GM12878 (cell line): ENCODE data around the gene BAG3. TPM values are rescaled to one million over a fixed set of nuclear protein-coding genes. Genes with fewer than 3 reads are reported as not detected.

Experiments used
- ATAC-seq: fragments of 200-7000 bp; cut with Tn5 transposase; 3 replicates; pipeline ENCODE4 v1.9.1; 2020; ENCODE audit warnings: mild to moderate bottlenecking, moderate library complexity
- BruUV-seq: library from RNA; stranded (reverse); fragments of 400-500 nt; replicated peaks from 2 replicates; lab custom pipeline; 2021; lab: Mats Ljungman, UMichigan
- CTCF ChIA-PET: fragments of 300-600 bp; sonication (Branson Sonifier 250); formaldehyde crosslinking; extraction: SDS; loops from one replicate; lab custom pipeline; 2021; ENCODE audit warnings: inconsistent platforms; lab: Yijun Ruan, JAX
- POLR2A ChIA-PET: fragments of 350-600 bp; formaldehyde crosslinking; extraction: SDS; loops from one replicate; lab custom pipeline; 2021; ENCODE audit warnings: inconsistent platforms; lab: Charles Lee
- RAD21 ChIA-PET: fragments of 300-600 bp; sonication (Branson Sonifier 250); formaldehyde crosslinking; loops from one replicate; lab custom pipeline; 2023; ENCODE audit warnings: antibody characterized with exemption; ENCODE audit not compliant: unreplicated experiment; lab: Charles Lee
- SMC1A ChIA-PET: fragments of 300-600 bp; sonication (Branson Sonifier 250); formaldehyde crosslinking; loops from one replicate; lab custom pipeline; 2023; ENCODE audit not compliant: unreplicated experiment, uncharacterized antibody; lab: Charles Lee
- DNase-seq: peaks from one replicate; pipeline ENCODE4 v3.0.0-alpha.2; 2011; ENCODE audit warnings: low read depth, low spot score
- FAIRE-seq: peaks from 3 replicates; lab custom pipeline; 2011; peaks lifted over from hg19 to GRCh38; lab: Jason Lieb, UNC
- H2AFZ ChIP-seq: 2 replicates; pipeline ENCODE4 v1.6.0; 2011; ENCODE audit warnings: low read depth, low read length, control low read depth; ENCODE audit not compliant: control insufficient read depth
- H3K27ac ChIP-seq: 2 replicates; pipeline ENCODE4 v1.5.1; 2011; ENCODE audit warnings: control low read depth; ENCODE audit not compliant: control insufficient read depth, insufficient read depth
- H3K27me3 ChIP-seq, 2 experiments: replicated peaks in 1 of 2; 2 replicates each; pipeline versions ENCODE4 v1.6.0 to v1.6.1; 2011; ENCODE audit warnings: low read length in 1 of 2; ENCODE audit not compliant: control insufficient read depth in 2 of 2, insufficient read depth in 2 of 2
- H3K36me3 ChIP-seq, 2 experiments: 2 replicates each; pipeline ENCODE4 v1.5.1; 2011; ENCODE audit warnings: low read length in 1 of 2; ENCODE audit not compliant: control insufficient read depth in 2 of 2, insufficient read depth in 2 of 2
- H3K4me1 ChIP-seq: 2 replicates; pipeline ENCODE4 v1.6.1; 2011; ENCODE audit warnings: mild to moderate bottlenecking, low read length, moderate library complexity, mixed read lengths; ENCODE audit not compliant: control insufficient read depth, insufficient read depth
- H3K4me2 ChIP-seq: 2 replicates; pipeline ENCODE4 v1.6.0; 2011; ENCODE audit warnings: control low read depth; ENCODE audit not compliant: control insufficient read depth, insufficient read depth
- H3K4me3 ChIP-seq: fragments of 200-600 bp; sonication (generic); 2 replicates; pipeline ENCODE4 v1.5.1; 2016
- H3K79me2 ChIP-seq: 2 replicates; pipeline ENCODE4 v1.6.0; 2011; ENCODE audit warnings: low read length; ENCODE audit not compliant: control insufficient read depth, insufficient read depth
- H3K9ac ChIP-seq: 2 replicates; pipeline ENCODE4 v1.8.0; 2011; ENCODE audit warnings: low read length, control low read depth, mixed read lengths; ENCODE audit not compliant: control insufficient read depth, insufficient read depth
- H3K9me3 ChIP-seq: replicated peaks from 3 replicates; pipeline ENCODE4 v1.5.1; 2011; ENCODE audit warnings: mild to moderate bottlenecking, low read length; ENCODE audit not compliant: control insufficient read depth, insufficient read depth
- H4K20me1 ChIP-seq: 2 replicates; pipeline ENCODE4 v1.6.0; 2011; ENCODE audit not compliant: control insufficient read depth, insufficient read depth
- ASH2L ChIP-seq: fragments of 300-600, 200-600 bp; sonication (generic); IDR thresholded peaks from 2 replicates; pipeline ENCODE4 v1.6.1; 2017; ENCODE audit warnings: low read depth, mild to moderate bottlenecking, borderline replicate concordance
- BACH1 ChIP-seq: fragments of 450-650 bp; IDR thresholded peaks from 2 replicates; pipeline ENCODE4 v1.6.1; 2017; ENCODE audit warnings: mild to moderate bottlenecking, borderline replicate concordance
- BCL11A ChIP-seq: IDR thresholded peaks from 2 replicates; pipeline ENCODE4 v1.6.1; 2011; ENCODE audit warnings: low read depth, low read length
- CBFB ChIP-seq: IDR thresholded peaks from 2 replicates; pipeline ENCODE4 v1.6.1; 2016; ENCODE audit warnings: antibody characterized with exemption, low read depth
- CHD1 ChIP-seq: IDR thresholded peaks from 2 replicates; pipeline ENCODE4 v1.6.1; 2012; ENCODE audit warnings: low read depth, low read length, improper control_type of control experiment
- CREB1 ChIP-seq: IDR thresholded peaks from 2 replicates; pipeline ENCODE4 v1.6.1; 2012; ENCODE audit warnings: low read depth, mild to moderate bottlenecking, inconsistent platforms
- FOS ChIP-seq: IDR thresholded peaks from 3 replicates; pipeline ENCODE4 v1.6.1; 2011; ENCODE audit warnings: borderline replicate concordance; ENCODE audit not compliant: insufficient read length; ENCODE audit errors: extremely low read depth
- HDAC6 ChIP-seq: fragments of 200-600 bp; sonication (generic); IDR thresholded peaks from one replicate; pipeline ENCODE4 v1.8.0; 2017; ENCODE audit warnings: antibody characterized with exemption; ENCODE audit not compliant: unreplicated experiment
- NFYB ChIP-seq: IDR thresholded peaks from 2 replicates; pipeline ENCODE4 v1.6.1; 2011; ENCODE audit warnings: low read depth, mild to moderate bottlenecking, low read length, improper control_type of control experiment, moderate library complexity; ENCODE audit not compliant: insufficient read depth
- SMAD1 ChIP-seq: fragments of 450-650 bp; IDR thresholded peaks from 2 replicates; pipeline ENCODE4 v1.6.1; 2018; ENCODE audit warnings: mild to moderate bottlenecking, low read depth; ENCODE audit not compliant: partially characterized antibody
- SUPT20H ChIP-seq: IDR thresholded peaks from 2 replicates; pipeline ENCODE4 v1.6.1; 2011; ENCODE audit warnings: low read depth, mild to moderate bottlenecking, low read length, moderate library complexity, borderline replicate concordance; ENCODE audit not compliant: control insufficient read depth
- ZSCAN29 ChIP-seq: fragments of 450-650 bp; IDR thresholded peaks from 2 replicates; pipeline ENCODE4 v1.6.1; 2017; ENCODE audit warnings: mild to moderate bottlenecking, moderate library complexity
- WGBS: methylation state at CpG from one replicate; pipeline ENCODE4 v1.1.6; 2016; ENCODE audit warnings: low lambda C conversion rate; ENCODE audit not compliant: insufficient replicate concordance, insufficient coverage; ENCODE audit errors: missing lambda C conversion rate; 5-methylcytosine and 5-hydroxymethylcytosine counted together
- in situ Hi-C: fragments of 300-500 bp; cut with MboI; formaldehyde crosslinking; loops from 9 replicates; pipeline ENCODE4 v1.14.3; 2018; ENCODE audit warnings: mixed read lengths
- intact Hi-C: fragments of 100-400 bp; cut with micrococcal nuclease; formaldehyde crosslinking; loops from one replicate; pipeline ENCODE4 v1.14.2; 2022; ENCODE audit not compliant: unreplicated experiment
- polyA plus RNA-seq, 11 experiments: library from polyadenylated mRNA; depleted of rRNA in 4 of 11; unstranded in 6 of 11; stranded (reverse) in 5 of 11; fragments of >200 nt; fragmentation: Nextera tagmentation in 4 of 11; fragmentation: Illumina TruSeq in 1 of 11; extraction: Ambion mirVana in 4 of 11; extraction: Trizol in 1 of 11; gene quantifications; 1 replicate in 1 of 11; 2 replicates in 10 of 11; pipeline versions ENCODE4 v1.2.1 to v1.2.3, GENCODE V29; 2011 to 2016; ENCODE audit warnings: inconsistent platforms in 2 of 11, missing spikeins in 2 of 11, low read depth in 1 of 11
- total RNA-seq, 4 experiments: library from RNA; depleted of rRNA in 3 of 4; stranded (reverse); fragments of >200 nt in 3 of 4; fragmentation: Illumina TruSeq in 1 of 4; extraction: Trizol in 1 of 4; gene quantifications; 2 replicates each; pipeline versions ENCODE4 v1.2.1 to v1.2.3, GENCODE V29; 2013 to 2021
- TF ChIP-seq, protein P1 (sequence below): fragments of 450-650 bp; IDR thresholded peaks from 2 replicates; pipeline ENCODE4 v1.6.1; 2014; ENCODE audit warnings: mild to moderate bottlenecking
- TF ChIP-seq, protein P2 (sequence below): fragments of 450-650 bp; IDR thresholded peaks from 2 replicates; pipeline ENCODE4 v1.6.1; 2017; ENCODE audit warnings: low read depth, mild to moderate bottlenecking, moderate library complexity

BAG3 gene
- total and polyA plus RNA-seq, 10 of the 15 experiments (the other 5 are each of a cell fraction or from before 2014, with no cell fraction given) = 0.71 to 14.1 (median 4.3) TPM

DNA sequence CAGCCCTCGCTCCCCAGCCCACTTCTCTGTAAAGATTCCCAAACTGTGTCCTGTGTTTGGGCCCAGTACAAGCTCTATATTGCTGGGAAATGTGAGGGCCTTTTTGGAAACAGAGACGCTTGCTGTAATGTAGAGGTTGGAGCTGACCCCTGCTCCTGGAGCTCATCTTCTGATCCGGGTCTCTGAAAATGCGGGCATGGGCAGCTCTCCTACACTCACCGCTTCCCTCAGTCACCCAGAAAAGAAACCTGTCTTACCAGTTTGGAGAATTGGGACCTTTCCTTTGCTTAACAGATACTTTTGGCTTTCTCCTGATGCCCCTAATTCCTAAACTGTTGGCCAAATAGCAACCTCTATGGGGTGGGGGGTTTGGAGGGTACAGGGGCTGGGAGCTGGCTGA lies 18.2 kb downstream of the BAG3 start:
- H3K4me1 ChIP-seq = no peaks in the 10 kb centered on the region
- POLR2A ChIA-PET = no interaction called here
- no peak overlapping the region for H3K9ac ChIP-seq
- SMC1A ChIA-PET = no interaction called here
- FAIRE-seq (no peak), ATAC-seq (no peak), DNase-seq (no peak)
- RAD21 ChIA-PET = no interaction called here
- intact Hi-C loops (no loop called here), in situ Hi-C loops (no loop called here)
- no peaks in the 10 kb centered on the region for H3K9me3 ChIP-seq
- no peak overlapping the region for H2AFZ ChIP-seq
- no peaks in the 10 kb centered on the region for H4K20me1 ChIP-seq
- no TSS peak for BruUV-seq
- no peak overlapping the region for H3K4me3 ChIP-seq
- H3K36me3 ChIP-seq = peaks cover 0 to 15% of the 10 kb centered on the region in 2 experiments; a peak in 2 of 4 replicates
- no peaks in the 10 kb centered on the region for H3K27me3 ChIP-seq
- no peak overlapping the region for H3K4me2 ChIP-seq
- TF ChIP-seq CBFB (no peak), CREB1 (no peak)
- TF ChIP-seq, protein P1, sequence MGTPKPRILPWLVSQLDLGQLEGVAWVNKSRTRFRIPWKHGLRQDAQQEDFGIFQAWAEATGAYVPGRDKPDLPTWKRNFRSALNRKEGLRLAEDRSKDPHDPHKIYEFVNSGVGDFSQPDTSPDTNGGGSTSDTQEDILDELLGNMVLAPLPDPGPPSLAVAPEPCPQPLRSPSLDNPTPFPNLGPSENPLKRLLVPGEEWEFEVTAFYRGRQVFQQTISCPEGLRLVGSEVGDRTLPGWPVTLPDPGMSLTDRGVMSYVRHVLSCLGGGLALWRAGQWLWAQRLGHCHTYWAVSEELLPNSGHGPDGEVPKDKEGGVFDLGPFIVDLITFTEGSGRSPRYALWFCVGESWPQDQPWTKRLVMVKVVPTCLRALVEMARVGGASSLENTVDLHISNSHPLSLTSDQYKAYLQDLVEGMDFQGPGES = no peak
- H3K27ac ChIP-seq = no peak overlapping the region
- WGBS = 54% methylated on average over 5 of the region's 5 CpGs
- CTCF ChIA-PET = no interaction called here
- no peaks in the 10 kb centered on the region for H3K79me2 ChIP-seq

DNA sequence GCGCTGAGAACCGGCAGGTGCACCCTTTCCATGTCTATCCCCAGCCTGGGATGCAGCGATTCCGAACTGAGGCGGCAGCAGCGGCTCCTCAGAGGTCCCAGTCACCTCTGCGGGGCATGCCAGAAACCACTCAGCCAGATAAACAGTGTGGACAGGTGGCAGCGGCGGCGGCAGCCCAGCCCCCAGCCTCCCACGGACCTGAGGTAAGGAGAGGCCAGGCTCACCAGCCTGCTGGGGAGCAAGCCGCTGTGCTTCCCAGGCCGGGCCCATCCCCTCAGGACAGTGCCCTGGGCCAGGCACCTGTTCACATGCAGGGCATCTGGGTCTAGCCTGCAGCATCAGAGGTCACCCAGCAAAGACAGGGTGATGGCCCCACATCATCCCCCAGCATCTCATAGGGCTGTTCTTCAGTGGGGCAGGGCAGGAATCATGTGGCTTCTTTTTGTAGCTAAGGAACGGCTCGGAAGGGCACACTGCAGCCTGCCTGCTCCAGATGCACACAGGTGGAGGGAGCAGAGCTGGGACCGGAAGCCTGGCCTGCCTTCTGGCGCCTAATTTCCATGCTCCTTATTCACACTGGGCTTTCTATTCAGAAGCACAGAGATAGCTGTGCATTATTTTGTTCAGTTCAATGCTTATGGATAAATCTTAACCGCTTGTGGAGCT lies 18.9 kb downstream of the BAG3 start:
- H3K9me3 ChIP-seq = no peaks in the 10 kb centered on the region
- ChIA-PET RAD21 (interaction anchor here (0.8 kb wide), 2 partner anchors 16 to 56 kb away, joined by 3 to 4 read pairs; partner anchors contain the start of gene INPP5F), CTCF (interaction anchor here (0.7 to 1.1 kb wide), 3 partner anchors 14 to 81 kb away, joined by 3 to 4 read pairs (median 4); no protein-coding TSS in a partner anchor), SMC1A (no interaction called here), POLR2A (no interaction called here)
- H3K4me1 ChIP-seq = no peaks in the 10 kb centered on the region
- no peaks in the 10 kb centered on the region for H4K20me1 ChIP-seq
- H3K4me3 ChIP-seq = no peak overlapping the region
- peaks cover 0 to 15% of the 10 kb centered on the region in 2 experiments; a peak in 2 of 4 replicates for H3K36me3 ChIP-seq
- H3K27me3 ChIP-seq = no peaks in the 10 kb centered on the region
- H2AFZ ChIP-seq = no peak overlapping the region
- no peaks in the 10 kb centered on the region for H3K79me2 ChIP-seq
- H3K9ac ChIP-seq = no peak overlapping the region
- no peak overlapping the region for H3K27ac ChIP-seq
- in situ Hi-C loops = no loop called here
- DNase-seq (no peak), ATAC-seq (no peak), FAIRE-seq (no peak)
- 89% methylated on average over 18 of the region's 18 CpGs for whole genome bisulfite sequencing
- no peak for TF ChIP-seq BACH1
- no peak for TF ChIP-seq SMAD1
- no peak for TF ChIP-seq BCL11A
- TF ChIP-seq ZSCAN29 = no peak
- TF ChIP-seq FOS = no peak
- TF ChIP-seq, protein P2, sequence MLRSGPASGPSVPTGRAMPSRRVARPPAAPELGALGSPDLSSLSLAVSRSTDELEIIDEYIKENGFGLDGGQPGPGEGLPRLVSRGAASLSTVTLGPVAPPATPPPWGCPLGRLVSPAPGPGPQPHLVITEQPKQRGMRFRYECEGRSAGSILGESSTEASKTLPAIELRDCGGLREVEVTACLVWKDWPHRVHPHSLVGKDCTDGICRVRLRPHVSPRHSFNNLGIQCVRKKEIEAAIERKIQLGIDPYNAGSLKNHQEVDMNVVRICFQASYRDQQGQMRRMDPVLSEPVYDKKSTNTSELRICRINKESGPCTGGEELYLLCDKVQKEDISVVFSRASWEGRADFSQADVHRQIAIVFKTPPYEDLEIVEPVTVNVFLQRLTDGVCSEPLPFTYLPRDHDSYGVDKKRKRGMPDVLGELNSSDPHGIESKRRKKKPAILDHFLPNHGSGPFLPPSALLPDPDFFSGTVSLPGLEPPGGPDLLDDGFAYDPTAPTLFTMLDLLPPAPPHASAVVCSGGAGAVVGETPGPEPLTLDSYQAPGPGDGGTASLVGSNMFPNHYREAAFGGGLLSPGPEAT = no peak
- no peak for TF ChIP-seq HDAC6
- no peak for TF ChIP-seq CHD1
- no peak for TF ChIP-seq ASH2L
- TF ChIP-seq NFYB = no peak
- TF ChIP-seq SUPT20H = no peak
- TF ChIP-seq, all 136 proteins: peak for 0
- intact Hi-C loops = no loop called here
- BruUV-seq = no TSS peak
- no peak overlapping the region for H3K4me2 ChIP-seq
